GM20431 (cell line): ENCODE data around the gene FAM124A.

Source experiments
- in situ Hi-C: fragments of 300-500 bp; cut with MseI, MboI; formaldehyde crosslinking; loops from one replicate; pipeline ENCODE4 v1.15.0; 2020; ENCODE audit warnings: low sequenced_read_pairs; ENCODE audit not compliant: unreplicated experiment

The FAM124A gene, protein sequence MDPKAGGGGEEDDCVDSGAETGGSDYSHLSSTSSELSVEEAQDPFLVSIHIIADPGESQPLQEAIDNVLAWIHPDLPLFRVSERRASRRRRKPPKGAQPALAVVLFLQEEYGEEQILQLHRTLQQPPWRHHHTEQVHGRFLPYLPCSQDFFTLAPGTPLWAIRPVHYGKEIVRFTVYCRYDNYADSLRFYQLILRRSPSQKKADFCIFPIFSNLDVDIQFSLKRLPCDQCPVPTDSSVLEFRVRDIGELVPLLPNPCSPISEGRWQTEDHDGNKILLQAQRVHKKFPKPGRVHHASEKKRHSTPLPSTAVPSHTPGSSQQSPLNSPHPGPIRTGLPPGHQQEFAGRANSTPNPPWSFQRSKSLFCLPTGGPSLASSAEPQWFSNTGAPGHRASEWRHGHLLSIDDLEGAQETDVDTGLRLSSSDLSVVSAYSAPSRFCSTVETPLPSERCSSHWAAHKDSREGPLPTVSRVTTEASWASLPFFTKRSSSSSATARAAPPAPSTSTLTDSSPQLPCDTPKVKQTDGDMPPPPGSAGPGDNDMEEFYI

DNA sequence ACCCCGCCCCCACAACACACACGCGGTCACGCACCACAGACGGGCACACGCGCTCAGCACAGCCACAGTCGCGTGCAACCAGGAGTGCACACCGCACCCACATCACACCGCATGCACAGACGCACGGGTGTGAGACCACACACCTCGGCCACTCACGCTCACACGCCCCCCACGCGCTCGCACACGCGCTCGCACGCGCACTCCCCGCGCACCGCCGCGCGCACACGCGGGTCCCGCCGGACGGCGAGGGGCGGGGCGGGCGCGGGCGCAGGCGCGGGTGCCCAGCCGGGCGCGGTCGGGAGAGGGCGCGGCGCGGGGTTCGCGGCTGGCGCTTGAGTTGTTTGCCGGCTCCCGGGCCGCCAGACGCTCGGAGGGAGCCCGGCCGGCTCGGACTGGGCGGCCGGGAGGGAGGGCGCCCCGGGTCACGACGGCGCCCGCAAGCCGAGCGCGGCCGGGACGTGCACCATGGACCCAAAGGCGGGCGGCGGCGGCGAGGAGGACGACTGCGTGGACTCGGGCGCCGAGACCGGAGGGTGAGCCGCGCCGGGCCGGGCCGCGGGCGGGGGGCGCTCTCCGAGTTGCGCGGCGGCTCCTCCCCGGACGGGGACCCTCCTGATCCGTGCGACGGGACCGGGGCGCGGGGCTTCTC, at the start of gene FAM124A:
Gene FAM124A, plus strand, starts transcription at position 362 of the 649 bp plus-strand sequence. Its CDS starts 104 bp downstream, at position 466.
- in situ Hi-C loops, result no loop called here

DNA sequence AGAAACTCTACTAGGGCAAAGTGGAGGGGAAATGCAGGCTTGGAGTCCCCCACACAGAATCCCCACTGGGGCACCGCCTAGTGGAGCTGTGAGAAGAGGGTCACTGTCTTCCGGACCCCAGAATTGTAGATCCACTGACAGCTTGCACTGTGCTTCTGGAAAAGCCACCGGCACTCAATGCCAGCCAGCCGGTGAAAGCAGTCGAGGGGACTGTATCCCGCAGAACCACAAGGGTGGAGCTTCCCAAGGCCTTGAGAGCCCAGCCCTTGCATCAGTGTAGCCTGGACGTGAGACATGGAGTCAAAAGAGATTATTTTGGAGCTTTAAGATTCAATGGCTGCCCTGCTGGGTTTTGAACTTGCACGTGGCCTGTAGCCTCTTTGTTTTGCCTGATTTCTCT, 47.2 kb upstream of the FAM124A start:
- in situ Hi-C loops, result no loop called here

GRCh38 chr13:51175639-51176038, 46.6 kb upstream of the FAM124A start:
- in situ Hi-C loops, result no loop called here

GRCh38 chr13:51177188-51177587, 45.0 kb upstream of the FAM124A start:
- in situ Hi-C loops, result no loop called here

DNA sequence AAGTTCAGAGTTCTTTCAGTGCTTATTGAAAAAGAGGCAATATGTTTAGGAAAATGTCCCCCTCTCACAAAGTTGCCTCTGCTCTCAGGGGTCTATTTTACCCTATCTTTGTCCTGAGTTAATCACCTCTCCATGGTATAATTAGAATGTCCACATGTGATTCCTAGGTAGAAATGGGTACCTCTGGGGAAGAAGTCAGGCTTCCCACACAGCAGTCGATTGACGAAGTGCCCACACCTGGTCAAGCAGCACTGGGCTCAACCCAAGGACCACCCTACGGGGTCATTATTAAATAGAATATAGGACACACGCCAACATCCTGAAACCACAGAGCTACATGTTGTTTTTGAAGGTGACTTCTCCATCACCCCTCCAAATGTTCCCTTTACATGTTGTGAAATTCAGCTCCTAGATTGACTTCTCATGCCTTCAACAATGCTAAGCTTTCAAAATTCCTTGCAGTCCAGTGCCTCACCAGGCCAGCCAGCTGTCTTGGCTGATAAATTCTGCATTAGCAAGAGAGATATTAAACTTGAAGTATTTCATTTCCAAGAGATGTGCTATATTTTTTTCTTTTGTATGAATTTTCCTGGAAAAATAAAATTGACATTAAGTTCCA, 43.6 kb upstream of the FAM124A start:
- in situ Hi-C loops, result no loop called here

DNA sequence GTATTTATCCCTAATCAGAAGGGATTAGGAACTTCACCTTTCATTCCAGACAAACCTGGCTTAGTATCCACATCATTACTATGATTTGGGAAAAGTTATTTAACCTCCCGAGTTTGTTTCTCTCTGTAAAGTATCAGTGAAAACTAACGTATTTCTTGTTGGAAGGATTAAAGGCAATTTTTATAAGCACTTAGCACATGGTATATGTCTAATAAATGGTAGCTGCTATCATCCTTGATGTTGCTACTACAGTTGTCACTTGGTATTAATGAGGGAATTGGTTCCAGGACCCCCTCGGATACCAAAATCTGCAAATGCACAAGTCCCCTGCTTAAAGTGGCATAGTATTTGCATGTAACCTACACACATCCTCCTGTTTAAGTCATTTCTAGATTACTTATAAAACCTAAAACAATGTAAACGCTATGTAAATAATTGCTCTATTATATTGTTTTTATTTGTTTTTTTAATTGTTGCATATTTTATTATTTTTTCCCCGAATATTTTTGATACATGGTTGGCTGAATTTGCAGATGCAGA, 42.7 kb upstream of the FAM124A start:
- in situ Hi-C loops, result no loop called here

DNA sequence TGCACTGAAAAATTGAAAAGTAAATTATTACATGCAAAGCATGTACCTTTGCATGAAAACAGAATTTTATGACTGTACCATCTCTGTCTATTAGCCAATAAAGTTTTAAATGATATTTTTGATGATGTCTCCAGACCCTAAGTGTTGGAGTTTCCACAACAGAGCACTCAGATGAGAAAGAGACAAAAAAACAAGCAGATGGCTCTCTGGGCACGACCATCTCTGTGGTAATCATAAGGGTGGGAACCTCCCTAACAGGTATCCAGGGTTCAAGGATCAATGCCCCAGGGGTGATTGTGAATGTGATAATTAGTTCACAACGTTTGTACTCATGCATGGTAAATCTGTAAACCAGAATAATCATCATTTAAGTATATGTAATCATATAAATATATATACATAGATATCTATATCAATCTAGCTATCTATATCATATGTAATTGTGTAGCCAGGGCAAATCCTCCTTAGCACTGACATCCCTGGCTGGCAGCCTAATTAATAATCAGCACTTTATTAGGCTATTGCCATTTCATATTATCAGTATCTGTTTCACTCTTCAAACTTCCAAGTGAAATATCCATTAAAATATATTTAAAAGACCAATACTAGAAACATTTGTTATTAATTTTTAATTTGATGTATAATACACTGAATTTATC, 41.2 kb upstream of the FAM124A start:
- in situ Hi-C loops, result no loop called here

DNA sequence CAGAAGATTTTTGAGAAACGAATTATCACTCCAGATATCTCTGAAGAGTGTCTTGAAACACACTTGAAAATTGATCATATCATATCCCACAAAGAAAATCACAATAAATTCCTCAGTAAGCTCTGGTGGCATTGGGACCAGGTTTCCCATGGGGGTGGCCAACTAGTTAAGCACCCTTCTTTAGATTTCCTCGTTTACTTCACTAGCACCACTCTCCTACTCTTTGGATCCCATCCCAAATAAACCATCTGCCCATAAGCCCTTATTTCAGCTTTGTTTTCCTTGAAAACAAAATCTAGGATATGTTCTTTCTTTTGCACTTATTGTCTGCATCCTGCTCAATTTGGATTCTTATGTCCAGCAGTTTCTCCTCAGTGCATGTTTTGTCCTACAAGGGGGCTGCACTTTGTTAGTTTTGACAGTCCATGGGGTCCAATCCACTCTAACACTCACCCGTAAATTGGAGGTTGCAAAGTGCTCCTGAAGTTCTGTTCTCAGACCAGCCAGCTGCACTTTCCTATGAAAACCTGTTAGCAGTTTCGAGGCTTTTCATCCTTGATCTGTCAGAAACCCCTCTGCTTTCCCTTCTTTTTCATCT, 40.3 kb upstream of the FAM124A start:
- in situ Hi-C loops, result no loop called here

GRCh38 chr13:51191743-51192142, 30.5 kb upstream of the FAM124A start:
- in situ Hi-C loops, result no loop called here

DNA sequence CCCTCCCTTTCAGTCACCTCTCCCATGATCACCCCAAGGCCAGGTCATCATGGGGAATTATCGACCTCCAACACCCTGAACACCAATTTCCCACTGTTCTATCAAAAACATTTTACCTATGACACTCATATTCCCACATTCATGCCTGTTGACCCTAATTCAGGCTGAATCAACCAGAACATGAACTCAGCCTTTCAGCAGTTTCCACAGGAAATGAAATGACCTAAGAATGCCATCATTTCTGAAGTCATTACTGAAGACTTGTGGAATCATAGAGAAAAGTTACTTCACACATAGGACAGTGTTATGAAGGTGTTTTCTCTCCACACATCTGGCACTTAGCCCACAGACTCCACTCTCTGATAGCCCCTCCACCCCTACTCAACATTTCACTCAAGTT, 29.9 kb upstream of the FAM124A start:
- in situ Hi-C loops, result no loop called here

- in situ Hi-C loops, result no loop called here
These were observed 28.8 kb upstream of the FAM124A start for GRCh38 chr13:51193387-51193786.

DNA sequence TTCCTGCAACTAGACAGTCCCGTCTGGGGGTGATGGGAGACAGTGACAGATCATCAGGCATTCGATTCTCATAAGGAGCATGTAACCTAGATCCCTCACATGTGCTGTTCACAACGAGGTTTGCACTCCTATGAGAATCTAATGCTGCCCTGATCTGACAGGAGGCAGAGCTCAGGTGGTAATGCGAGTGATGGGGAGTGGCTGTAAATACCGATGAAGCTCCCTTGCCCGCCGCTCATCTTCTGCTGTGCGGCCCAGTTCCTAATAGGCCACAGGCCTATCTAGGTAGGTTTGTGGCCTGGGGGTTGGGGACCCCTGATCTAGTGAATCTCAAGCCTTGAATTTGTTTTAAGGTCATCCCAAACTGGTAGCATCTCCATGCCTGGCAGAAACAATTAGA, 27.3 kb upstream of the FAM124A start:
- in situ Hi-C loops, result no loop called here

- in situ Hi-C loops, result no loop called here
These were observed 20.3 kb upstream of the FAM124A start for GRCh38 chr13:51201886-51202285.

DNA sequence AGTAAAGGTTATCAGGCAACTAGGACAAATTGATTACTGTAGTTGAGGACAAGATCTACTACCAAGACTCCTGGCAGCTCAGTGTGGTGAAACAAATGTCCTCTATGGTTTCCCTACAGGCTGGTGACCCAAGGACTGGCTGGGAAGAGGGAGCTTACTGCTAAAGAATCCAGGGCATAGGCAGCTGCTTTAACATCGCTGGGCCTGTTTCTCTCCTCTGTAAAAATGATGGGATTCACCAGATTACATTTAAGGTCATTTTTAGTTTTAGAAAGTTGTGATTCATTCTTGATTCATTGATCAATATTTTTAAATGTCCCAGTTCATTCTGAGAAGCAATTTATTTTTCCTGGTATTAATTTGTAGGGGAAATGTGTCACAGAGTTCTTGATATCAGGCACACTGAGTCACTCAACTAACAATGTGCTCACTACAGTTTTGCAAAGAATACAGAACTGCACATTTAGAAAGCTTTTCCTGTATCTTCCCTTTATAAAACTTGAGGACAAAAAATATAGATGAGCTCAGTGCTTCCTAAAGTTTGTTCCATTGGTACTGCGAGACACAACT, 19.6 kb upstream of the FAM124A start:
- in situ Hi-C loops, result no loop called here

GRCh38 chr13:51206584-51206983, 15.6 kb upstream of the FAM124A start:
- in situ Hi-C loops, result no loop called here

DNA sequence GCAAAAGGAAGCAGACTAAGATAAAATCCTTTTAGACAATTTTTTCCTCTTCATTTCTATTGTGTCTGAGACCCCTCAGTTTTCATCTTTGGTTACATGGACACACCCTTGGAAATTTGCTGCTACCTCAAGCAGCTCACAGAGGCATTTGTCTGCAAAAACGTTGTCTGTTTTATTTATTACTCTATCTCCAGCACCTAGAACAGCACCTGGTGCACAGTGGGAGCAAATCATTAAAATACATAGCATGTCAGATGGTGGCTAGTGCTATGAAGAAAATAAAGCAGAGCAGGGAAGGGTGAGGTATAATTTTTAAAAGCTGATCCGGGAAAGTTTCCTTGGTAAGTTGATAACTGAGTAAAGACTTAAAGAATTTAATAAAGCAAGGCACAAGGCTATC, 14.3 kb upstream of the FAM124A start:
- in situ Hi-C loops, result no loop called here

DNA sequence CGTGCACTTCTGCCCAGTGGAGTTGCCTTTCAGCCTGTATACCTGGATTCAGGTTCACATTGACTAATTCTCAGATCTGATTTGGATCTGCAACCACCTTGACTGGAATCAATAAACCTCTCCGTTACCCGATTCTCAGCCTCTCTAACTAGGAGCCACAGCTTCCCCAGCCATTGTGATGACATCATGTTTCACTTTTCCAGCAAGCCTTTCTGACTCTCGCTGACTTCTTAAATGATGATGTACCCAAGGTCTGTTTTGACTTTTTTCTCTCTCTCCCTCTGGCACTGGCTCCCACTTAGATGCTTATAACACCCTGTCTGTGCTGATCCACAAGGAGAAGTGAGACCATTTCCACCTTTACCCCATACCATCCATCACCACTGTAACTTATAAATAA, 13.5 kb upstream of the FAM124A start:
- in situ Hi-C loops, result no loop called here

DNA sequence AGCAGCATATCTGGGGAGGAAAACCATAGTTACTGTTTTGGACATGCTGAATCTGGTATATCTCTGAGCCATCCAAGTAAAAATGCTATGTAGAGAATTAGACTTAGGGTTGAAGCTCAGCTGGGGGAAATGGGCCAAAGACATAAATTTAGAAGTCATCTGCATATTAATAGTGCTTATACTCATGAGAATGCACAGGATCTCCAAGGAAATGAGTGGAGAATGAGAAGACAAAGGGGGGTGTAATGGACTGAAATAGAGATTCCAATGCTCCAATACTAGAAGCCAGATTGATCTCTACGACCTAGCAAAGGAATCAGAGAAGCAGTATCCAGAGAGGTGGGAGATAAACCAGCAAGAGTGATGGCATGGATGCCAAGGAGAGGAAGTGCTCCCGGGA, 10.3 kb upstream of the FAM124A start:
- in situ Hi-C loops, result no loop called here

GRCh38 chr13:51212758-51213157, 9.4 kb upstream of the FAM124A start:
- in situ Hi-C loops, result no loop called here
